ENCODE data around the gene CNIH3. TPM values are rescaled to one million over a fixed set of nuclear protein-coding genes. Genes with fewer than 3 reads are reported as not detected.

Gene CNIH3
- total RNA-seq, 2 donors from 2014 or later: 0.62 to 1.4 TPM

GRCh38 chr1:224637936-224638335 is 21.8 kb downstream of the CNIH3 start:
- H3K9me3 Mint-ChIP-seq: no peaks in the 10 kb centered on the region
- no peak overlapping the region for H3K4me3 Mint-ChIP-seq

GRCh38 chr1:224639426-224639975 is 23.4 kb downstream of the CNIH3 start:
- Mint-ChIP-seq H3K4me1 (ENCODE audit: low read depth) (peaks cover 8% of the 10 kb centered on the region), H3K27ac (no peak overlapping the region), H3K36me3 (ENCODE audit: insufficient read depth in 2 of 2) (no peaks in the 10 kb centered on the region), H3K4me3 (no peak overlapping the region), H3K27me3 (ENCODE audit: low read depth) (no peaks in the 10 kb centered on the region), H3K9me3 (no peaks in the 10 kb centered on the region)
- no peak for DNase-seq
- no peak for ATAC-seq (replicated peaks in 1 of 2)

More at GRCh38 chr1:224637936-224638335, 21.8 kb downstream of the CNIH3 start:
- H3K27me3 Mint-ChIP-seq (ENCODE audit: low read depth): no peaks in the 10 kb centered on the region
- DNase-seq (no peak), ATAC-seq (replicated peaks in 1 of 2) (no peak)
- no peak overlapping the region for H3K27ac Mint-ChIP-seq
- H3K4me1 Mint-ChIP-seq (ENCODE audit: low read depth): peaks cover 8% of the 10 kb centered on the region
- H3K36me3 Mint-ChIP-seq (ENCODE audit: insufficient read depth in 2 of 2): no peaks in the 10 kb centered on the region

- H3K27ac Mint-ChIP-seq: no peak overlapping the region
- no peaks in the 10 kb centered on the region for H3K27me3 Mint-ChIP-seq (ENCODE audit: low read depth)
- H3K4me1 Mint-ChIP-seq (ENCODE audit: low read depth): peaks cover 8% of the 10 kb centered on the region
Measured at GRCh38 chr1:224640018-224640417, 23.9 kb downstream of the CNIH3 start.

GRCh38 chr1:224640587-224640986 is 24.5 kb downstream of the CNIH3 start:
- DNase-seq: no peak
- H3K27ac Mint-ChIP-seq: no peak overlapping the region
- H3K9me3 Mint-ChIP-seq: no peaks in the 10 kb centered on the region
- ATAC-seq (replicated peaks in 1 of 2): no peak
- H3K27me3 Mint-ChIP-seq (ENCODE audit: low read depth): no peaks in the 10 kb centered on the region
- peaks cover 8% of the 10 kb centered on the region for H3K4me1 Mint-ChIP-seq (ENCODE audit: low read depth)
- no peak overlapping the region for H3K4me3 Mint-ChIP-seq
- H3K36me3 Mint-ChIP-seq (ENCODE audit: insufficient read depth in 2 of 2): no peaks in the 10 kb centered on the region

More at GRCh38 chr1:224640018-224640417, 23.9 kb downstream of the CNIH3 start:
- DNase-seq (no peak), ATAC-seq (replicated peaks in 1 of 2) (no peak)
- H3K36me3 Mint-ChIP-seq (ENCODE audit: insufficient read depth in 2 of 2): no peaks in the 10 kb centered on the region
- no peaks in the 10 kb centered on the region for H3K9me3 Mint-ChIP-seq
- no peak overlapping the region for H3K4me3 Mint-ChIP-seq

- Mint-ChIP-seq H3K36me3 (ENCODE audit: insufficient read depth in 2 of 2) (no peaks in the 10 kb centered on the region), H3K27ac (no peak overlapping the region), H3K9me3 (no peaks in the 10 kb centered on the region), H3K4me3 (no peak overlapping the region), H3K27me3 (ENCODE audit: low read depth) (no peaks in the 10 kb centered on the region), H3K4me1 (ENCODE audit: low read depth) (peaks cover 8% of the 10 kb centered on the region)
- ATAC-seq (replicated peaks in 1 of 2) (no peak), DNase-seq (no peak)
Measured at GRCh38 chr1:224641030-224641429, 24.9 kb downstream of the CNIH3 start.

GRCh38 chr1:224643653-224644052 is 27.5 kb downstream of the CNIH3 start:
- no peaks in the 10 kb centered on the region for H3K36me3 Mint-ChIP-seq (ENCODE audit: insufficient read depth in 2 of 2)
- no peaks in the 10 kb centered on the region for H3K27me3 Mint-ChIP-seq (ENCODE audit: low read depth)
- DNase-seq (no peak), ATAC-seq (replicated peaks in 1 of 2) (no peak)
- no peaks in the 10 kb centered on the region for H3K4me1 Mint-ChIP-seq (ENCODE audit: low read depth)
- no peak overlapping the region for H3K27ac Mint-ChIP-seq
- H3K4me3 Mint-ChIP-seq: no peak overlapping the region
- no peaks in the 10 kb centered on the region for H3K9me3 Mint-ChIP-seq

GRCh38 chr1:224644553-224645154 is 28.5 kb downstream of the CNIH3 start:
- H3K9me3 Mint-ChIP-seq: no peaks in the 10 kb centered on the region
- H3K36me3 Mint-ChIP-seq (ENCODE audit: insufficient read depth in 2 of 2): no peaks in the 10 kb centered on the region
- no peaks in the 10 kb centered on the region for H3K27me3 Mint-ChIP-seq (ENCODE audit: low read depth)
- H3K4me1 Mint-ChIP-seq (ENCODE audit: low read depth): no peaks in the 10 kb centered on the region
- H3K27ac Mint-ChIP-seq: no peak overlapping the region
- ATAC-seq (replicated peaks in 1 of 2) (peak; percentile 60 to 69), DNase-seq (peak; percentile 48 to 58)
- no peak overlapping the region for H3K4me3 Mint-ChIP-seq

GRCh38 chr1:224647449-224647848 is 31.3 kb downstream of the CNIH3 start:
- no peak overlapping the region for H3K4me3 Mint-ChIP-seq
- DNase-seq (no peak), ATAC-seq (replicated peaks in 1 of 2) (no peak)
- H3K4me1 Mint-ChIP-seq (ENCODE audit: low read depth): no peaks in the 10 kb centered on the region
- H3K27ac Mint-ChIP-seq: no peak overlapping the region
- H3K27me3 Mint-ChIP-seq (ENCODE audit: low read depth): no peaks in the 10 kb centered on the region
- H3K36me3 Mint-ChIP-seq (ENCODE audit: insufficient read depth in 2 of 2): no peaks in the 10 kb centered on the region
- H3K9me3 Mint-ChIP-seq: no peaks in the 10 kb centered on the region

GRCh38 chr1:224650290-224650689 is 34.2 kb downstream of the CNIH3 start:
- H3K27ac Mint-ChIP-seq: no peak overlapping the region
- DNase-seq: no peak
- H3K4me1 Mint-ChIP-seq (ENCODE audit: low read depth): no peaks in the 10 kb centered on the region
- no peaks in the 10 kb centered on the region for H3K36me3 Mint-ChIP-seq (ENCODE audit: insufficient read depth in 2 of 2)
- H3K4me3 Mint-ChIP-seq: no peak overlapping the region
- ATAC-seq (replicated peaks in 1 of 2): no peak
- H3K9me3 Mint-ChIP-seq: no peaks in the 10 kb centered on the region
- H3K27me3 Mint-ChIP-seq (ENCODE audit: low read depth): no peaks in the 10 kb centered on the region

- Mint-ChIP-seq H3K27ac (no peak overlapping the region), H3K27me3 (ENCODE audit: low read depth) (no peaks in the 10 kb centered on the region), H3K4me3 (no peak overlapping the region), H3K9me3 (no peaks in the 10 kb centered on the region), H3K36me3 (ENCODE audit: insufficient read depth in 2 of 2) (no peaks in the 10 kb centered on the region), H3K4me1 (ENCODE audit: low read depth) (no peaks in the 10 kb centered on the region)
- ATAC-seq (replicated peaks in 1 of 2) (no peak), DNase-seq (no peak)
Measured at GRCh38 chr1:224651188-224651587, 35.1 kb downstream of the CNIH3 start.

- H3K27ac Mint-ChIP-seq: no peak overlapping the region
- no peaks in the 10 kb centered on the region for H3K9me3 Mint-ChIP-seq
- no peaks in the 10 kb centered on the region for H3K4me1 Mint-ChIP-seq (ENCODE audit: low read depth)
- H3K4me3 Mint-ChIP-seq: no peak overlapping the region
- ATAC-seq (replicated peaks in 1 of 2) (no peak), DNase-seq (no peak)
- peaks cover 6% of the 10 kb centered on the region for H3K27me3 Mint-ChIP-seq (ENCODE audit: low read depth)
- no peaks in the 10 kb centered on the region for H3K36me3 Mint-ChIP-seq (ENCODE audit: insufficient read depth in 2 of 2)
Measured at GRCh38 chr1:224656392-224656791, 40.3 kb downstream of the CNIH3 start.

GRCh38 chr1:224660074-224660473 is 44.0 kb downstream of the CNIH3 start:
- ATAC-seq (replicated peaks in 1 of 2) (no peak), DNase-seq (no peak)
- Mint-ChIP-seq H3K9me3 (no peaks in the 10 kb centered on the region), H3K4me3 (no peak overlapping the region), H3K4me1 (ENCODE audit: low read depth) (no peaks in the 10 kb centered on the region), H3K27me3 (ENCODE audit: low read depth) (peaks cover 6% of the 10 kb centered on the region), H3K27ac (no peak overlapping the region), H3K36me3 (ENCODE audit: insufficient read depth in 2 of 2) (no peaks in the 10 kb centered on the region)

- peaks cover 6% of the 10 kb centered on the region for H3K27me3 Mint-ChIP-seq (ENCODE audit: low read depth)
- no peak for ATAC-seq (replicated peaks in 1 of 2)
- no peaks in the 10 kb centered on the region for H3K9me3 Mint-ChIP-seq
Measured at GRCh38 chr1:224662870-224663269, 46.8 kb downstream of the CNIH3 start.

GRCh38 chr1:224665016-224665415 is 48.9 kb downstream of the CNIH3 start:
- DNase-seq: no peak
- Mint-ChIP-seq H3K27ac (no peak overlapping the region), H3K9me3 (no peaks in the 10 kb centered on the region), H3K36me3 (ENCODE audit: insufficient read depth in 2 of 2) (no peaks in the 10 kb centered on the region), H3K4me1 (ENCODE audit: low read depth) (no peaks in the 10 kb centered on the region), H3K27me3 (ENCODE audit: low read depth) (no peaks in the 10 kb centered on the region), H3K4me3 (no peak overlapping the region)
- no peak for ATAC-seq (replicated peaks in 1 of 2)

More at GRCh38 chr1:224662870-224663269, 46.8 kb downstream of the CNIH3 start:
- no peaks in the 10 kb centered on the region for H3K36me3 Mint-ChIP-seq (ENCODE audit: insufficient read depth in 2 of 2)
- DNase-seq: no peak
- no peak overlapping the region for H3K4me3 Mint-ChIP-seq
- H3K4me1 Mint-ChIP-seq (ENCODE audit: low read depth): no peaks in the 10 kb centered on the region
- H3K27ac Mint-ChIP-seq: no peak overlapping the region
